Coronary artery (tissue), 2 donors: Measurements from ENCODE around the gene MICAL2.

Experiments
- DNase-seq: peaks from one replicate; pipeline ENCODE4 v3.0.0-alpha.2; 2017; ENCODE audit warnings: low spot score
- H3K27ac ChIP-seq, 2 donors: fragments of 200-600 bp; sonication (generic); one replicate each; pipeline ENCODE4 v1.5.1; 2016 to 2019
- H3K4me3 ChIP-seq: fragments of 200-600 bp; sonication (generic); 2 replicates; pipeline ENCODE4 v1.5.1; 2016; ENCODE audit warnings: mild to moderate bottlenecking, moderate library complexity
- CTCF ChIP-seq: fragments of 200-600 bp; sonication (generic); IDR thresholded peaks from one replicate; pipeline ENCODE4 v1.5.1; 2019; ENCODE audit warnings: antibody characterized with exemption

The MICAL2 gene

DNA sequence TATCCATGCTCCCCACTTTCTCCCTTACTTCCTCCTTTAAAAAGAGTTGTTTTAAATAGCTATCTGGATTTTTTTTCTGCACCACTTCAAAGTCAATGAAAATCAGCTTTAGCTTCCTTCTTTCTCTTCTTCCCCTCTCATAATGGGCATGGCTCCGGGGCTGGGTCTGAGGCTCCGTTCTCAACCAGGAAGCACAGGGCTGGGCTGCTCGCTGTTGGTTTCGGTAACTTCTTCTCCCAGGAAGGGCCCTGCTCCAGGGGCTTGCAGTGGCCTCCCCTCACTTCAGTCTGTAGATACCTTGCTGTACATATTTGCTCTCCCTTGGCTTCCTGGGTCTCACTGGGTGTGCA, 23.8 kb downstream of the MICAL2 start:
- Histone ChIP-seq H3K4me3 (no peak overlapping the region), H3K27ac (peak overlapping the region; percentile 63 to 90)
- TF ChIP-seq CTCF = no peak
- DNase-seq = no peak

GRCh38 chr11:12135185-12135584, 24.8 kb downstream of the MICAL2 start:
- H3K27ac ChIP-seq = peak overlapping the region; percentile 90 to 92
- no peak overlapping the region for H3K4me3 ChIP-seq
- TF ChIP-seq CTCF = no peak
- no peak for DNase-seq

DNA sequence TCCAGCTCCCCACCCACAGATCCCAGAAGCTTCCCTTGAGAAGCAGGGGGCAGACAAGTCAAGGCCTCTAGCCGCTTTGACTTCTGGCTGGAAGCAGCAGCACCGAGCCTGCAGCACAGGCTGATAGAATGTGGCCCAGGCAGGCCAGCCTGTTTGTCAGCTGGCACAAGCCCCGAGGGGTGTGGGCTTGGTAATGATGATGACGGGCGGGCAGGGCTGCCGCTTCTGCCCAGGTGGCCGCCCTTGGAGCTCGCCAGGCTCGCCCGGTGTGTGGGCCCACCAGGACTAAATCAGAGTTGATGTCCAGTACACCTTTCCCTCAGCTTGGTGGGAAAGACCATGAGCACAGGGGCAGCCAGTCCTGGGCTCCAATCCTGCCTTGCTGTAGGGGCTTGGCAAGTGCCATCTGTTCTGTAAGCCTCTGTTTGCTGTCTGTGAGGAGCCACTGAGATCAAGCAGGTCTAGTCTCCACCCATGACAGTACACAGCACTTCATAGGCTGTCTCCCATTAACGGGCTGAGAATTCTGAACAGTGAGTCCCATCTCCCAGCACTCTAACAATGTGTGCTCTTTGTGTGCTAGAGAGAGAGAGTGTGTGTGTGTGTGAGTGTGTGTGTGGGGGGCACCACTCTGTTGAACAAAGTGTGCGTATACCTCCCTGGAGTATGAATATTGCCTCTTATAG, 26.8 kb downstream of the MICAL2 start:
- Histone ChIP-seq H3K4me3 (no peak overlapping the region), H3K27ac (peak overlapping the region; percentile 90 to 92)
- no peak for DNase-seq
- TF ChIP-seq CTCF = no peak

DNA sequence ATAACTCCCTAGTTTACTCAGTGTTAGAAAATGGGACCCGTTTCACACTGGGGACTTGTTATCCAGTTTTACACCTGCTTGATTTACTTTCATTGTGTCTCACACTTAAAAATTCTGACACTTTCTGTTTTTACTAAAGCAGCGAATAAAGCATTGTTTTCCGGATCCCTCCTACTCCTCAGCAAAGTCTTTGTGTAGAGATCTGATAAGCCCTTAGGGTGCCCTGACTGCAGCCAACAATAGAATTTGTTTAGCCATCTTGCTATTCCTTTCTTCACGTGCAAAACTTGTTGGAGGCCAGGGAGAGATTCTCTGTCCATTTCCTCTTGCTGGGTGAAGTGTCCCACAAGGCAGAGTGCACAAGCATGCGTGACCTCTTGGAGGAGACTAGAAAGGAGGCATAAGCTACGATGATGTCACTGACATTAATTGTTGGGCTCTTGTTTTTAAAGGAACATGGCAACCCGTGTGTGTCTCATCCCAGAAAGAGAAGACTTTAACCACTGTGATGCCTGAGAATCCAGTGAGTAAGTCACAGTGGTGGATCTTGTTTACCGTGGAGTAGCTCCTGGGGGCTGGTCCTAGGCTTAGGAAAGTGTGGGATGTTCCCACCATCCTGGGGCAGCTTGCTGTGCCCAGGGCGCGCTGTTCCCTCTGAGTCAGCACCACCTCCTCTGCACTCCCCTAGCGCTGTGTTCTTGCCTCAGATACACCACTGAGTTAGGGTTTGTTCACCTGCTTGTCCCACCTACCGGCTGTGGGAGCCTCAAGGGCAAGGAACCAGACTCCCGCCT, 27.7 kb downstream of the MICAL2 start:
- Histone ChIP-seq H3K4me3 (peak overlapping the region; percentile 25), H3K27ac (peak overlapping the region; percentile 90 to 92)
- no peak for TF ChIP-seq CTCF
- DNase-seq = peak; percentile 90

GRCh38 chr11:12139144-12139881, 28.9 kb downstream of the MICAL2 start:
- no peak for DNase-seq
- H3K27ac ChIP-seq = peak overlapping the region; percentile 90 to 92
- H3K4me3 ChIP-seq = peak overlapping the region; percentile 8
- no peak for TF ChIP-seq CTCF

- TF ChIP-seq CTCF = no peak
- no peak for DNase-seq
- Histone ChIP-seq H3K27ac (peak overlapping the region; percentile 90 to 92), H3K4me3 (no peak overlapping the region)
These were observed 29.9 kb downstream of the MICAL2 start for GRCh38 chr11:12140186-12140793.
